ENCODE measurements around the gene UMPS. TPM values are rescaled to one million over a fixed set of nuclear protein-coding genes. Genes with fewer than 3 reads are reported as not detected.

The UMPS gene
- total and polyA plus RNA-seq, 9 of the 15 experiments (the other 6 are each of a cell fraction or from before 2014, with no cell fraction given), result 28.9 to 91.0 (median 45.9) TPM

- TF ChIP-seq REST (IDR thresholded peaks at IDR 0.05; ENCODE audit: borderline replicate concordance) (peak; percentile 85), REST (CRISPR knock-in tag; IDR thresholded peaks at IDR 0.05; ENCODE audit: low read depth) (no peak), FOXK2 (conservative IDR thresholded peaks at IDR 0.05 in 1 of 2, IDR thresholded peaks at IDR 0.05 in 1 of 2; ENCODE audit: low read depth in 2 of 2) (no peak), HES1 (IDR thresholded peaks at IDR 0.05; ENCODE audit: low read depth) (no peak), ZNF134 (CRISPR knock-in tag; conservative IDR thresholded peaks at IDR 0.05) (no peak), CGGBP1 (CRISPR knock-in tag; IDR thresholded peaks at IDR 0.05) (no peak)
Measured at GRCh38 chr3:124688581-124689454, 41.4 kb upstream of the UMPS start (continued).
